Endothelial cell of umbilical vein (primary cell): ENCODE measurements around the gene RBM15B. TPM values are rescaled to one million over a fixed set of nuclear protein-coding genes. Genes with fewer than 3 reads are reported as not detected.
"Not testable (repeated sequence)": the region's sequence is repeated elsewhere in the genome, so short reads cannot be mapped to it uniquely, and the experiment has no call there.

Experiments used
- BruUV-seq: library from RNA; stranded (reverse); fragments of 400-500 nt; replicated peaks from 2 replicates; lab custom pipeline; 2021; lab: Mats Ljungman, UMichigan
- CTCF ChIA-PET: fragments of 300-600, 350-600 bp; sonication (Branson Sonifier 250); formaldehyde crosslinking; loops from one replicate; lab custom pipeline; 2021; ENCODE audit warnings: antibody characterized with exemption, inconsistent platforms; lab: Charles Lee
- POLR2A ChIA-PET: fragments of 300-600, 350-600 bp; sonication (Branson Sonifier 250); formaldehyde crosslinking; loops from one replicate; lab custom pipeline; 2021; ENCODE audit warnings: antibody characterized with exemption, inconsistent platforms; lab: Charles Lee
- DNase-seq: peaks from one replicate; pipeline ENCODE4 v3.0.0-alpha.2; 2011; ENCODE audit warnings: low read depth, low spot score
- FAIRE-seq: peaks from 2 replicates; lab custom pipeline; 2011; peaks lifted over from hg19 to GRCh38; lab: Jason Lieb, UNC
- H2AFZ ChIP-seq: 2 replicates; pipeline ENCODE4 v1.6.0; 2012; ENCODE audit warnings: low read depth, low read length, control low read depth, inconsistent platforms
- H3K27ac ChIP-seq: 2 replicates; pipeline ENCODE4 v1.5.1; 2011; ENCODE audit warnings: low read depth, mild to moderate bottlenecking, control low read depth, low read length, moderate library complexity; ENCODE audit not compliant: insufficient read depth
- H3K27me3 ChIP-seq, 2 experiments: 2 replicates each; pipeline versions ENCODE4 v1.6.0 to v1.6.1; 2011; ENCODE audit warnings: low read length in 2 of 2, mixed read lengths in 1 of 2; ENCODE audit not compliant: control insufficient read depth in 2 of 2, insufficient read depth in 2 of 2
- H3K36me3 ChIP-seq, 2 experiments: 2 replicates in 1 of 2; 3 replicates in 1 of 2; pipeline ENCODE4 v1.5.1; 2011; ENCODE audit warnings: low read length in 2 of 2, mild to moderate bottlenecking in 1 of 2, moderate library complexity in 1 of 2; ENCODE audit not compliant: control insufficient read depth in 2 of 2, insufficient read depth in 2 of 2; ENCODE audit errors: extremely low read depth in 1 of 2
- H3K4me1 ChIP-seq: 3 replicates; pipeline ENCODE4 v1.5.1; 2011; ENCODE audit warnings: mild to moderate bottlenecking, low read length; ENCODE audit not compliant: control insufficient read depth, insufficient read depth; ENCODE audit errors: extremely low read depth
- H3K4me2 ChIP-seq: 2 replicates; pipeline ENCODE4 v1.6.1; 2011; ENCODE audit warnings: low read length, control low read depth, mixed read lengths; ENCODE audit not compliant: insufficient read depth
- H3K4me3 ChIP-seq, 3 experiments: fragments of 200-600 bp in 1 of 3; sonication (generic), shearing (Covaris generic) in 1 of 3; replicated peaks in 1 of 3; 2 replicates each; pipeline ENCODE4 v1.5.1; 2011 to 2016; ENCODE audit warnings: control low read depth in 3 of 3, low read length in 3 of 3, mild to moderate bottlenecking in 2 of 3, inconsistent platforms in 1 of 3, low read depth in 1 of 3, moderate library complexity in 1 of 3; ENCODE audit not compliant: insufficient read depth in 1 of 3
- H3K79me2 ChIP-seq: 2 replicates; pipeline ENCODE4 v1.6.0; 2012; ENCODE audit warnings: low read length, inconsistent platforms; ENCODE audit not compliant: control insufficient read depth, insufficient read depth
- H3K9ac ChIP-seq: replicated peaks from 2 replicates; pipeline ENCODE3; 2011; ENCODE audit warnings: low read length, control low read depth; ENCODE audit not compliant: insufficient read depth; ENCODE audit errors: extremely low read depth
- H3K9me1 ChIP-seq: replicated peaks from 3 replicates; pipeline ENCODE4 v1.6.0; 2011; ENCODE audit warnings: mild to moderate bottlenecking, low read length; ENCODE audit not compliant: control insufficient read depth, insufficient read depth; ENCODE audit errors: extremely low read depth
- H3K9me3 ChIP-seq: replicated peaks from 2 replicates; pipeline ENCODE4 v1.5.1; 2012; ENCODE audit warnings: low read length, inconsistent platforms; ENCODE audit not compliant: control insufficient read depth, insufficient read depth
- H4K20me1 ChIP-seq: replicated peaks from 2 replicates; pipeline ENCODE3; 2011; ENCODE audit warnings: mild to moderate bottlenecking, low read length; ENCODE audit not compliant: control insufficient read depth, insufficient read depth; ENCODE audit errors: extremely low read depth
- CTCF ChIP-seq, 2 donors: IDR thresholded peaks; 1 replicate in 1 of 2; 2 replicates in 1 of 2; pipeline ENCODE4 v1.5.1; 2011; ENCODE audit warnings: low read length in 2 of 2, mild to moderate bottlenecking in 2 of 2, moderate library complexity in 2 of 2, control low read depth in 1 of 2, inconsistent platforms in 1 of 2, low read depth in 1 of 2; ENCODE audit not compliant: insufficient read depth in 1 of 2; ENCODE audit errors: extremely low read depth in 1 of 2
- EZH2 ChIP-seq: IDR thresholded peaks from 2 replicates; pipeline ENCODE4 v1.6.1; 2012; ENCODE audit warnings: borderline replicate concordance, low read depth, mild to moderate bottlenecking, moderate library complexity, low read length, inconsistent platforms; ENCODE audit not compliant: severe bottlenecking
- FOS ChIP-seq: IDR thresholded peaks from 2 replicates; pipeline ENCODE4 v1.6.1; 2011; ENCODE audit warnings: mild to moderate bottlenecking, low read length, moderate library complexity, borderline replicate concordance; ENCODE audit not compliant: insufficient read depth
- GATA2 ChIP-seq: IDR thresholded peaks from 2 replicates; pipeline ENCODE4 v1.7.0; 2011; ENCODE audit warnings: low read depth, mild to moderate bottlenecking, moderate library complexity, mixed read lengths, low read length; ENCODE audit not compliant: insufficient read length, insufficient read depth
- JUN ChIP-seq: IDR thresholded peaks from 2 replicates; pipeline ENCODE4 v1.6.1; 2011; ENCODE audit warnings: borderline replicate concordance, low read depth; ENCODE audit not compliant: insufficient read length, insufficient read depth
- MYC ChIP-seq: IDR thresholded peaks from one replicate; pipeline ENCODE4 v1.6.1; 2011; ENCODE audit warnings: mild to moderate bottlenecking, low read depth, low read length
- POLR2A ChIP-seq: IDR thresholded peaks from 2 replicates; pipeline ENCODE4 v1.6.1; 2012; ENCODE audit warnings: low read depth, mild to moderate bottlenecking, control low read depth, low read length
- POLR2AphosphoS5 ChIP-seq: IDR thresholded peaks from 2 replicates; pipeline ENCODE4 v1.6.1; 2012; ENCODE audit warnings: low read depth, mild to moderate bottlenecking, control low read depth, low read length, moderate library complexity; ENCODE audit not compliant: insufficient read depth
- dilution Hi-C: fragments of 300-500 bp; cut with MboI; formaldehyde crosslinking; loops from one replicate; pipeline ENCODE4 v1.15.0; 2019; ENCODE audit warnings: low sequenced_read_pairs; ENCODE audit not compliant: extremely low pct_ligation_motif_present
- intact Hi-C: fragments of 100-400 bp; cut with micrococcal nuclease; formaldehyde crosslinking; loops from one replicate; pipeline ENCODE4 v1.10.0; 2022
- polyA plus RNA-seq, 4 experiments: library from polyadenylated mRNA; depleted of rRNA in 3 of 4; stranded (reverse) in 3 of 4; unstranded in 1 of 4; fragments of >200 nt; gene quantifications; 2 replicates each; pipeline versions ENCODE4 v1.2.1 to v1.2.3, GENCODE V29; 2011 to 2012; ENCODE audit warnings: missing spikeins in 1 of 4
- total RNA-seq: library from RNA; stranded (reverse); gene quantifications from 2 replicates; pipeline ENCODE4 v1.2.3, GENCODE V29; 2021
- TF ChIP-seq, protein P1 (sequence below): IDR thresholded peaks from 2 replicates; pipeline ENCODE4 v1.6.1; 2011; ENCODE audit not compliant: insufficient read depth, insufficient read length

The RBM15B gene
- total and polyA plus RNA-seq, 2 donors (not counting 3 experiments of a cell fraction or from before 2014, with no cell fraction given) = 19.9 to 39.1 TPM

DNA sequence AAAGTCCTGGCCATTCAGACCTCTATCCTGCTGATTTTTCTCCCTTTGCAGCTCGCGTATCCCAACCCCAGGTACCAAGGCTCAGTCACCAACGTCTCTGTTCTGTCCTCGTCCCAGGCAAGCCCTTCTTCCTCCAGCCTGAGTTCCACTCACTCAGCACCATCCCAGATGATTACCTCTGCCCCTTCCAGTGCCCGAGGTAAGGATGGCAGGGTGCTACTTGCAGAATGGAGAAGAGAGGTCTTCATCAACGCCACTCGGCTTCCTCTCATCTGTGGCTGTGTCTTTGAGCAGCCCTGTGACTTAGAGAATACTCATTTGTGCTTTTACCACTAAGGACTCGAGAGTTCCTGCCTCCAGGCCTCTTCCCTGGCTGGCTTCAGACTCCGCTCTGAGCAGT lies 28.6 kb upstream of the RBM15B start:
- POLR2A ChIA-PET = no interaction called here
- dilution Hi-C loops = no loop called here
- H2AFZ ChIP-seq = no peak overlapping the region
- no peak overlapping the region for H3K4me3 ChIP-seq
- H3K27me3 ChIP-seq = no peaks in the 10 kb centered on the region
- H4K20me1 ChIP-seq = no peaks in the 10 kb centered on the region
- no peaks in the 10 kb centered on the region for H3K9me3 ChIP-seq
- no peak overlapping the region for H3K4me2 ChIP-seq
- no peak for FAIRE-seq
- BruUV-seq = no TSS peak
- H3K27ac ChIP-seq = no peak overlapping the region
- no peak for DNase-seq
- TF ChIP-seq JUN = no peak
- TF ChIP-seq CTCF (IDR thresholded peaks at IDR 0.05; ENCODE audit: extremely low read depth in 1 of 2, insufficient read depth in 1 of 2, low read depth in 1 of 2, low read length in 2 of 2) = no peak
- no peak for TF ChIP-seq POLR2A
- no peak for TF ChIP-seq POLR2AphosphoS5
- TF ChIP-seq, protein P1, sequence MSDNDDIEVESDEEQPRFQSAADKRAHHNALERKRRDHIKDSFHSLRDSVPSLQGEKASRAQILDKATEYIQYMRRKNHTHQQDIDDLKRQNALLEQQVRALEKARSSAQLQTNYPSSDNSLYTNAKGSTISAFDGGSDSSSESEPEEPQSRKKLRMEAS = no peak
- TF ChIP-seq GATA2 = no peak
- no peak for TF ChIP-seq MYC
- no peak for TF ChIP-seq FOS
- no peak for TF ChIP-seq EZH2
- CTCF ChIA-PET = interaction anchor here (0.8 to 2.3 kb wide), 3 partner anchors 8 to 262 kb away, joined by 3 to 11 read pairs (median 3); no protein-coding TSS in a partner anchor
- no peaks in the 10 kb centered on the region for H3K36me3 ChIP-seq
- no peak overlapping the region for H3K9ac ChIP-seq
- intact Hi-C loops = no loop called here
- no peaks in the 10 kb centered on the region for H3K4me1 ChIP-seq
- no peaks in the 10 kb centered on the region for H3K9me1 ChIP-seq
- no peaks in the 10 kb centered on the region for H3K79me2 ChIP-seq

GRCh38 chr3:51368276-51368675 lies 22.8 kb upstream of the RBM15B start:
- FAIRE-seq, H3K79me2 ChIP-seq, H3K4me1 ChIP-seq, H3K9me3 ChIP-seq, H3K9ac ChIP-seq, H3K27me3 ChIP-seq, H3K36me3 ChIP-seq, dilution Hi-C loops, H3K9me1 ChIP-seq, POLR2A ChIA-PET, BruUV-seq, DNase-seq, H3K27ac ChIP-seq, intact Hi-C loops, H4K20me1 ChIP-seq, H2AFZ ChIP-seq, H3K4me2 ChIP-seq, H3K4me3 ChIP-seq: not testable (repeated sequence)
- CTCF ChIA-PET = interaction anchor here (1.6 to 5.4 kb wide), 2 partner anchors 9 to 397 kb away, joined by 4 to 90 read pairs; no protein-coding TSS in a partner anchor
